DMS114 treated with DMSO at 0.1 percent for 48 hours (cell line): ENCODE results near the gene TDRD10.

Experiments used
- DNase-seq: peaks from one replicate; lab custom pipeline; 2025; ENCODE audit not compliant: unreplicated experiment; lab: John Stamatoyannopoulos, UW

The TDRD10 gene

GRCh38 chr1:154502066-154502743 lies at the start of gene TDRD10, which contains the start of gene SHE:
Gene TDRD10, plus strand, starts transcription at chr1:154502219. Its CDS starts 4,685 bp downstream, at chr1:154506904.
Gene SHE, minus strand, starts transcription at chr1:154502412. Its CDS starts 386 bp downstream, at chr1:154502026.
- DNase-seq, result no peak

- DNase-seq, result no peak
These were observed 48.9 kb upstream of the TDRD10 start for GRCh38 chr1:154453161-154453560.

GRCh38 chr1:154453574-154454352 lies 48.3 kb upstream of the TDRD10 start:
- DNase-seq, result no peak

DNA sequence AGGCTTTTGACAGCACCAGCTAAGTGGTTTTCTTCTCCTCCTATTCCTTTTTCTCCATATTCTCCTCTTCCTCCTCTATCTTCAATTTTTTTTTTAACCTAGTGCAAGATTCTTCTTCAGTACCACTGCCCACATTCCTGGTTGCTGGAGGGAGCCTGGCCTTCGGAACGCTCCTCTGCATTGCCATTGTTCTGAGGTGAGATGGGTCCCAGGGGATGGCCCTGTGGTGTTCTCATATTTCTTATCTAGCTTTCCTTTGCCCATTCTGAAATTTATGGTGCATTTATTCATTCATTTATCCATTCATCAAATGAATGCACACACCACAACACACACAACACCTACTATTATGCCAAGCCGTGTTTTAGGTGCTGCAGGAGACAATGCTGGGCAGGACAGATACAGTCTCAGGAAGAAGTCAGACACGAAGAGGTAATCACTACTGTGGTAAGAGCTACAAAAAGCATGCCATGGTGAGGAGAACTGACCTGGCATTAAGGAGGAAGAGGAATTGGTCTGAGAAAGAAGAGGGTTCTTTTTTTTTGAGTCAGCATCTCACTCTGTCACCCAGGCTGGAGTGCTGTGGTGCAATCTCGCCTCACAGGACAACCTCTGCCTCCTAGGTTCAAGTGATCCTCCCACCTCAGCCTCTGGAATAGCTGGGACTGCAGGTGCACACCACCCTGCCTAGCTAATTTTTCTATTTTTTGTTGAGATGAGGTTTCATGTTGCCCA lies 47.5 kb upstream of the TDRD10 start:
- DNase-seq, result no peak

GRCh38 chr1:154456631-154457030 lies 45.4 kb upstream of the TDRD10 start:
- DNase-seq, result no peak

DNA sequence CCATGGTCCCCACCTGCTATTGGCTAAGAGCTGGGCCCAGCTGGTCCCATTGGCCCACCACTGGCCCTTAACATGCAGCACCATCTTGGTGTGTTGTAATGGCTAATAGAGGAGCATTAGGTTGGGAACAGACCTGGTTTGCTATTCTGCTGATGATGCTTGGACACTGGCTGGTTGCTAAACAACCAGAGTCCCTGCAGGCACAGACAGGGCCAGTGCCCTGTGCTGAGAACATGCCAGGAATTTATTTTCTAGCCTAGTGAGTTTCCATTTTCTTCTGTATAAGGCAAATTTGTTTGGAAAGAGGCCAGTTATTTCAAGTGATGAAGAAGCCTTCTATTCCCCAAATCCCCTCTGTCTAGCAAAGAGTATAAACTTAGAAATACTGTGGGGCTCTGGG lies 42.9 kb upstream of the TDRD10 start:
- no peak for DNase-seq

GRCh38 chr1:154460695-154461260 lies 41.2 kb upstream of the TDRD10 start:
- no peak for DNase-seq

- no peak for DNase-seq
These were observed 38.5 kb upstream of the TDRD10 start for GRCh38 chr1:154463512-154463990.

DNA sequence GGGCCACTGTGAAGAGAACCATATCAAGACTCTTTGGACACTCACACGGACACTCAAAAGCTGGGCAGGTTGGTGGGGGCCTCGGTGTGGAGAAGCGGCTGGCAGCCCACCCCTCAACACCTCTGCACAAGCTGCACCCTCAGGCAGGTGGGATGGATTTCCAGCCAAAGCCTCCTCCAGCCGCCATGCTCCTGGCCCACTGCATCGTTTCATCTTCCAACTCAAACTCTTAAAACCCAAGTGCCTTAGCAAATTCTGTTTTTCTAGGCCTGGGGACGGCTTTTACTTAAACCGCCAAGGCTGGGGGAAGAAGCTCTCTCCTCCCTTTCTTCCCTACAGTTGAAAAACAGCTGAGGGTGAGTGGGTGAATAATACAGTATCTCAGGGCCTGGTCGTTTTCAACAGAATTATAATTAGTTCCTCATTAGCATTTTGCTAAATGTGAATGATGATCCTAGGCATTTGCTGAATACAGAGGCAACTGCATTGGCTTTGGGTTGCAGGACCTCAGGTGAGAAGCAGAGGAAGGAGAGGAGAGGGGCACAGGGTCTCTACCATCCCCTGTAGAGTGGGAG lies 36.3 kb upstream of the TDRD10 start:
- DNase-seq, result no peak

- DNase-seq, result no peak
These were observed 35.8 kb upstream of the TDRD10 start for GRCh38 chr1:154466206-154466605.

DNA sequence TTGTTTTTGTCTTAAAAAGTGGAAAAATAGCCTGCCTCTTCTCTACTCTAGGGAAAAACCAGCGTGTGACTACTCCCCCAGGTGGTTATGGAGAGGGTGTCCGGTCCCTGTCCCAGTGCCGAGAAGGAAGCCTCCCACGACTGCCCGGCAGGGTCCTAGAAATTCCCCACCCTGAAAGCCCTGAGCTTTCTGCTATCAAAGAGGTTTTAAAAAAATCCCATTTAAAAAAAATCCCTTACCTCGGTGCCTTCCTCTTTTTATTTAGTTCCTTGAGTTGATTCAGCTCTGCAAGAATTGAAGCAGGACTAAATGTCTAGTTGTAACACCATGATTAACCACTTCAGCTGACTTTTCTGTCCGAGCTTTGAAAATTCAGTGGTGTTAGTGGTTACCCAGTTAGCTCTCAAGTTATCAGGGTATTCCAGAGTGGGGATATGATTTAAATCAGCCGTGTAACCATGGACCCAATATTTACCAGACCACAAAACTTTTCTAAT lies 35.0 kb upstream of the TDRD10 start:
- no peak for DNase-seq

GRCh38 chr1:154467434-154468102 lies 34.5 kb upstream of the TDRD10 start:
- DNase-seq, result no peak

- no peak for DNase-seq
These were observed 33.3 kb upstream of the TDRD10 start for GRCh38 chr1:154468535-154469250.

GRCh38 chr1:154469844-154470560 lies 32.0 kb upstream of the TDRD10 start:
- no peak for DNase-seq

GRCh38 chr1:154471304-154471703 lies 30.7 kb upstream of the TDRD10 start:
- no peak for DNase-seq

GRCh38 chr1:154474802-154475201 lies 27.2 kb upstream of the TDRD10 start:
- no peak for DNase-seq

DNA sequence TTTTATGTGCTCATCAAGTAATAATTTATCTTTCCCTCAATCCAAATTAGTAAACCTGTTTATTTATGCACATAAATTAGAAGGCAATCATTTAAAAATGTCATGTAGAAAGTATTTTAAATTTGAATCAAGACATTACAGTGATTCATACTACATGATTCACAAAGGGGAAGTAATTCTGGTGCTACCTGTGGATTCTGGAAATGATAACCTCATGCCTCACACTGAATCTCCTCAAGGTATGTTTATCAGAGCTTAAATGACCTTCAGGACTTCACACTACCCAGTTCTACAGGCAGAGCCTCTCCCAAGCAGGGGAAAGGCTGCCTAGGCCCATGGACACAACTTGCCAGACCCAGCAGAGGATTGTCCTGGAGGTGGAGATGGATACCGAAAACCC lies 25.2 kb upstream of the TDRD10 start:
- DNase-seq, result no peak

DNA sequence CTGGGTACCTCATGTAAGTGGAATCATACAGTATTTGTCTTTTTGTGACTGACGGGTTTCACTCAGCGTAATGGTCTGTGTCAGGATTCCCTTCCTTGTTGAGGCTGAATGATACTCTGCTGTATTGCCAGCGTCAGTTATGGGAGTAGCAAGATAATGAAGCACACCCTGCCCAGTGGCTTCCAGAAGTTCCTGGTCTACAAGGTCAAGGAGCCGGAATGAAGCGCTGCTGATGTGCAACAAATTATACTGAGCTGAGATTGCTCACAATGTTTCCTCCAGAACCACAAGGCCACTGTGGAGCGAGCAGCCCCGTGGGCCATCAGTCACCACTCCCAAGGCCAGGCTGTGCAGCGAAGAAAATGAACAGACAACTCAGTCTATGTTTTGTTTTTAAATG lies 24.0 kb upstream of the TDRD10 start:
- no peak for DNase-seq

DNA sequence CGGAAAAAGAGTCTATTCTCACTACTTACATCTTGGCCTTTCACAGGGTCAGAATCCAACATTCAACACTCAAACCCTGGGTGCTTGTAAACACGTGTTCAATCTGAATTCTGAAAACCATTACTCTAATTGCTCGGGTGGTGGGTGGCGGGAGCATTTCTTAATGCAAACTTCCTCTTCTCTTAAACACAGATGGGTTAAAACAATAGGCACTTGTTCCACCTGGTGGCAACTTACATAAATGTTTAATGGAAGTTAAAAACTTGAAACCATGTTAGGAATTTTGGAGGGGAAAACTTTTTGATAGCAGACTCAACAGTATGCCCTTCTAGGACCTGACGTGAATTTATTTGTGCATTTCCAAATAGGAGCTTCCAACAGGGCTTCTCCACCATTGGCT lies 23.4 kb upstream of the TDRD10 start:
- DNase-seq, result peak; percentile 36
